ENCODE measurements around the gene COPG2.
"Not testable (repeated sequence)": the region's sequence is repeated elsewhere in the genome, so short reads cannot be mapped to it uniquely, and the experiment has no call there.

COPG2 gene

GRCh38 chr7:130521258-130521951 lies 147.1 kb downstream of the COPG2 start:
- H3K27me3 ChIP-seq (ENCODE audit: insufficient read depth, insufficient read length): no peaks in the 10 kb centered on the region
- DNase-seq (ENCODE audit: low read depth, low spot score): no peak
- H3K36me3 ChIP-seq (ENCODE audit: insufficient read depth, insufficient read length, low read length): peaks cover 15% of the 10 kb centered on the region
- no peaks in the 10 kb centered on the region for H3K4me1 ChIP-seq (ENCODE audit: insufficient read depth, insufficient read length)
- H3K9ac ChIP-seq (ENCODE audit: insufficient read length, low read depth): no peak overlapping the region
- H3K4me3 ChIP-seq (ENCODE audit: insufficient read length, low read depth): no peak overlapping the region
- TF ChIP-seq YY1 (IDR thresholded peaks at IDR 0.05; ENCODE audit: insufficient read depth, insufficient read length) (no peak), SUZ12 (IDR thresholded peaks at IDR 0.05; ENCODE audit: extremely low read depth, insufficient read depth, insufficient read length) (no peak), ZNF274 (IDR thresholded peaks at IDR 0.05; ENCODE audit: low read depth, low read length) (no peak)
- H3K9me3 ChIP-seq (ENCODE audit: insufficient read depth, low read length): no peaks in the 10 kb centered on the region

DNA sequence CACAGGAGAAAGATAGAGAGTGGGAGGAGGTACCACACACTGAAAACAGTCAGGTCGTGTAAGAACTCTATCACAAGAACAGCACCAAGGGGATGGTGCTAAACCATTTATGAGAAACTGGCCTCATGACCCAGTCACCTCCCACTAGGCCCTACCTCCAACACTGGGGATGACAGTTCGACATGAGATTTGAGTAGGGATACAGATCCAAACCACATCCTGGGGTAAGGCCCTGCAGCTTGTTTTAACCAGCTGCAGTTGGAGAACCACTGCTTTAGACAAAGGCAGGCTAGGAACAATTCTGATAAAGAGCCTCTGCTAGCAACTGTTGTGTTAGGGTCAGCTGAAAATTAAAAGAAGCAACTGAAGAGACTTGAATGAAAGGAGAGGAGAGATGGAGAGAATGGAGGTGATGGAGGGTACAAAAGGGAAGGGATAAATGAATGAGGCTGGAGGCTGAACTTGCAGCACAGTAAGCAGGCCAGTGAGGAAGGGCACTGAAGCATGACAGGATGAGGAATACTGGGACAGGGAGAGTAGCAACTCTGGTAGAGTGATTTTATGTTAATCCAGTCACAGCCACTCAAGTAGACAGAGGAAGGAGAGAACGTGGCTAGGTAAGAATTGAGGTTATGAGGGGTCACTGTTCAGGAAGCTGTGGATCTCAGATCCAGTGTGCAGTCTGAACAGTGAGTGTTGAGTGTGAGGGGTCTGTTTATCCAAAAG lies 153.1 kb downstream of the COPG2 start:
- no peaks in the 10 kb centered on the region for H3K9me3 ChIP-seq (ENCODE audit: insufficient read depth, low read length)
- peaks cover 5% of the 10 kb centered on the region for H3K36me3 ChIP-seq (ENCODE audit: insufficient read depth, insufficient read length, low read length)
- H3K27me3 ChIP-seq (ENCODE audit: insufficient read depth, insufficient read length): no peaks in the 10 kb centered on the region
- H3K4me1 ChIP-seq (ENCODE audit: insufficient read depth, insufficient read length): no peaks in the 10 kb centered on the region
- DNase-seq (ENCODE audit: low read depth, low spot score): no peak
- TF ChIP-seq ZNF274 (IDR thresholded peaks at IDR 0.05; ENCODE audit: low read depth, low read length) (no peak), SUZ12 (IDR thresholded peaks at IDR 0.05; ENCODE audit: extremely low read depth, insufficient read depth, insufficient read length) (no peak), YY1 (IDR thresholded peaks at IDR 0.05; ENCODE audit: insufficient read depth, insufficient read length) (no peak)
- H3K4me3 ChIP-seq (ENCODE audit: insufficient read length, low read depth): no peak overlapping the region
- no peak overlapping the region for H3K9ac ChIP-seq (ENCODE audit: insufficient read length, low read depth)

- peaks cover 8% of the 10 kb centered on the region for H3K36me3 ChIP-seq (ENCODE audit: insufficient read depth, insufficient read length, low read length)
- no peak for DNase-seq (ENCODE audit: low read depth, low spot score)
- no peaks in the 10 kb centered on the region for H3K4me1 ChIP-seq (ENCODE audit: insufficient read depth, insufficient read length)
- TF ChIP-seq YY1 (IDR thresholded peaks at IDR 0.05; ENCODE audit: insufficient read depth, insufficient read length) (no peak), SUZ12 (IDR thresholded peaks at IDR 0.05; ENCODE audit: extremely low read depth, insufficient read depth, insufficient read length) (no peak), ZNF274 (IDR thresholded peaks at IDR 0.05; ENCODE audit: low read depth, low read length) (no peak)
- no peaks in the 10 kb centered on the region for H3K9me3 ChIP-seq (ENCODE audit: insufficient read depth, low read length)
- H3K9ac ChIP-seq (ENCODE audit: insufficient read length, low read depth): no peak overlapping the region
- no peaks in the 10 kb centered on the region for H3K27me3 ChIP-seq (ENCODE audit: insufficient read depth, insufficient read length)
- no peak overlapping the region for H3K4me3 ChIP-seq (ENCODE audit: insufficient read length, low read depth)
These were observed 155.1 kb downstream of the COPG2 start for GRCh38 chr7:130513447-130513846.

DNA sequence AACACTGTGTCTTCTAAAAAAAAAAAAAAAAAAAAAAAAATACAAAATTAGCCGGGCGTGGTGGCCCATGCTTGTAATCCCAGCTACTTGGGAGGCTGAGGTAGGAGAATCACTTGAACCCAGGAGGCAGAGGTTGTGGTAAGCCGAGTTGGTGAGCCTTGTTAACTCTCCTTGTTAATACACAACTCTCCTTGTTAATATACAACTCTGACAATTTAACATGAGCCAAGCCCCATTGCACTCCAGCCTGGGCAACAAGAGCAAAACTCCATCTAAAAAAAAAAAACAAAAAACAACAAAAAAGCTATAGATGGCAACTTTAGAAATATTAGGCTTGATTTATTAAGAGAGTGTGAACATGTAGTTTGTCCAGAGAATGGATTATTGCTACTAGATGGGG lies 156.5 kb downstream of the COPG2 start:
- H3K27me3 ChIP-seq (ENCODE audit: insufficient read depth, insufficient read length); H3K4me3 ChIP-seq (ENCODE audit: insufficient read length, low read depth); H3K9me3 ChIP-seq (ENCODE audit: insufficient read depth, low read length); DNase-seq (ENCODE audit: low read depth, low spot score); H3K9ac ChIP-seq (ENCODE audit: insufficient read length, low read depth); H3K4me1 ChIP-seq (ENCODE audit: insufficient read depth, insufficient read length): not testable (repeated sequence)
- peaks cover 19% of the 10 kb centered on the region for H3K36me3 ChIP-seq (ENCODE audit: insufficient read depth, insufficient read length, low read length)

DNA sequence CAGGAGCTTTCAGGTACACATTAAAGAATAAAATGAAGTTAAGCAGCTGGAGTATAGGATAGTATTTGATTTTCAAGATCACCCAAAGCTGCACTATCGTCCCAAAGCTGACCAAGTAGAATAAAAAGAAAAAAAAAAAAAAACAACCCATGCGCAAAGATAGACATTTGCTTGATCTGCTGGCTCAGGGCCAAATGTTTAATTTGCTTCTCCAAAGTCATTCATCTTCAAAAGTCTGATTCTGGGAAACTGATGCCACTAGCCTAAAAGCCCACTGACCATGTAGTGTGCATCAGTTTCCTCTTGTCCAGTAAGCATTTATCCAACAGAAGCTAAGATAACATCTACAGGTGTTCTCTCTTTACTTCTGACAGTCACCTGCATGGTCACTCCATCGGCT lies 162.2 kb downstream of the COPG2 start:
- no peak for TF ChIP-seq YY1 (IDR thresholded peaks at IDR 0.05; ENCODE audit: insufficient read depth, insufficient read length)
- no peak for TF ChIP-seq SUZ12 (IDR thresholded peaks at IDR 0.05; ENCODE audit: extremely low read depth, insufficient read depth, insufficient read length)
- no peak for TF ChIP-seq ZNF274 (IDR thresholded peaks at IDR 0.05; ENCODE audit: low read depth, low read length)
- no peaks in the 10 kb centered on the region for H3K27me3 ChIP-seq (ENCODE audit: insufficient read depth, insufficient read length)
- no peak for DNase-seq (ENCODE audit: low read depth, low spot score)
- no peak overlapping the region for H3K9ac ChIP-seq (ENCODE audit: insufficient read length, low read depth)
- no peaks in the 10 kb centered on the region for H3K4me1 ChIP-seq (ENCODE audit: insufficient read depth, insufficient read length)
- H3K4me3 ChIP-seq (ENCODE audit: insufficient read length, low read depth): no peak overlapping the region
- peaks cover 53% of the 10 kb centered on the region for H3K36me3 ChIP-seq (ENCODE audit: insufficient read depth, insufficient read length, low read length)
- H3K9me3 ChIP-seq (ENCODE audit: insufficient read depth, low read length): no peaks in the 10 kb centered on the region

- no peak for DNase-seq (ENCODE audit: low read depth, low spot score)
- TF ChIP-seq YY1 (IDR thresholded peaks at IDR 0.05; ENCODE audit: insufficient read depth, insufficient read length): no peak
These were observed 162.8 kb downstream of the COPG2 start for GRCh38 chr7:130505753-130506152.

DNA sequence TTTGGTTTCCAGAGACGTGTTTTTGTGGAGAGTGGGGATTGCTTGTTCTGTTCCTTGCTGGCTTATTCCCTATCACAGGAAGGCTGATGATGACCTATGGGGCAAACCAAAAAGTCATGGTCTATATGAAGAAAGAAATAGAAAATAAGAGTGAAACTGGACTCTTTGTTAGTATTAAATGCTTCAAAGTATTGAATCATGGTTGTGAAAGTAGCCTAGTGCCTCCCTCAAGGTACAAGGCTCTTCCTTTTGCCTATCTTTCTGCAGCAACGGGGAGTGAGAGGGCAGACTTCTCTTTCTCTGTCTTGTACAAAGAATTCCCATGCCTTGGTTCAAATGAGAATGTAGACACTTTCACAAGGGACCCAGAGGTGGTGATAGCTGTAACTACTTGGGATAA lies 167.6 kb downstream of the COPG2 start:
- no peak overlapping the region for H3K9ac ChIP-seq (ENCODE audit: insufficient read length, low read depth)
- no peaks in the 10 kb centered on the region for H3K4me1 ChIP-seq (ENCODE audit: insufficient read depth, insufficient read length)
- H3K9me3 ChIP-seq (ENCODE audit: insufficient read depth, low read length): no peaks in the 10 kb centered on the region
- no peak for DNase-seq (ENCODE audit: low read depth, low spot score)
- no peak overlapping the region for H3K4me3 ChIP-seq (ENCODE audit: insufficient read length, low read depth)
- peaks cover 71% of the 10 kb centered on the region for H3K36me3 ChIP-seq (ENCODE audit: insufficient read depth, insufficient read length, low read length)
- no peaks in the 10 kb centered on the region for H3K27me3 ChIP-seq (ENCODE audit: insufficient read depth, insufficient read length)
- TF ChIP-seq ZNF274 (IDR thresholded peaks at IDR 0.05; ENCODE audit: low read depth, low read length) (no peak), YY1 (IDR thresholded peaks at IDR 0.05; ENCODE audit: insufficient read depth, insufficient read length) (no peak), SUZ12 (IDR thresholded peaks at IDR 0.05; ENCODE audit: extremely low read depth, insufficient read depth, insufficient read length) (no peak)

More at GRCh38 chr7:130505753-130506152, 162.8 kb downstream of the COPG2 start:
- H3K4me1 ChIP-seq (ENCODE audit: insufficient read depth, insufficient read length): no peaks in the 10 kb centered on the region
- H3K9me3 ChIP-seq (ENCODE audit: insufficient read depth, low read length): no peaks in the 10 kb centered on the region
- H3K9ac ChIP-seq (ENCODE audit: insufficient read length, low read depth): no peak overlapping the region
- H3K36me3 ChIP-seq (ENCODE audit: insufficient read depth, insufficient read length, low read length): peaks cover 58% of the 10 kb centered on the region
- no peaks in the 10 kb centered on the region for H3K27me3 ChIP-seq (ENCODE audit: insufficient read depth, insufficient read length)
- no peak overlapping the region for H3K4me3 ChIP-seq (ENCODE audit: insufficient read length, low read depth)
